Neutrophil (primary cell): ENCODE results near the gene SLC26A2.

Experiments used
- H3K27ac ChIP-seq: fragments of 200-600 bp; sonication (generic); 2 replicates; pipeline ENCODE4 v1.5.1; 2016; ENCODE audit warnings: mild to moderate bottlenecking, moderate library complexity
- H3K27me3 ChIP-seq: fragments of 200-600 bp; sonication (generic); 2 replicates; pipeline ENCODE4 v1.6.0; 2016; ENCODE audit warnings: mild to moderate bottlenecking
- H3K36me3 ChIP-seq: fragments of 200-600 bp; sonication (generic); 2 replicates; pipeline ENCODE4 v1.5.1; 2017
- H3K4me1 ChIP-seq, 2 experiments: fragments of 200-600 bp in 1 of 2; sonication (generic) in 1 of 2; 1 replicate in 1 of 2; 2 replicates in 1 of 2; pipeline versions ENCODE4 v1.5.1 to v1.6.1; 2013 to 2016; ENCODE audit warnings: low read depth in 1 of 2, low read length in 1 of 2, mild to moderate bottlenecking in 1 of 2, moderate library complexity in 1 of 2; ENCODE audit not compliant: control insufficient read depth in 1 of 2, insufficient read depth in 1 of 2
- H3K4me3 ChIP-seq, 2 experiments: fragments of 200-600 bp in 1 of 2; sonication (generic) in 1 of 2; 1 replicate in 1 of 2; 2 replicates in 1 of 2; pipeline ENCODE4 v1.5.1; 2013 to 2016; ENCODE audit warnings: low read depth in 1 of 2, low read length in 1 of 2, mild to moderate bottlenecking in 1 of 2, moderate library complexity in 1 of 2
- H3K9me3 ChIP-seq: fragments of 200-600 bp; sonication (generic); 2 replicates; pipeline ENCODE4 v1.5.1; 2016
- TF ChIP-seq, protein P1 (sequence below): fragments of 200-600 bp; sonication (generic); IDR thresholded peaks from 2 replicates; pipeline ENCODE4 v1.5.1; 2016; ENCODE audit warnings: antibody characterized with exemption

Gene SLC26A2

DNA sequence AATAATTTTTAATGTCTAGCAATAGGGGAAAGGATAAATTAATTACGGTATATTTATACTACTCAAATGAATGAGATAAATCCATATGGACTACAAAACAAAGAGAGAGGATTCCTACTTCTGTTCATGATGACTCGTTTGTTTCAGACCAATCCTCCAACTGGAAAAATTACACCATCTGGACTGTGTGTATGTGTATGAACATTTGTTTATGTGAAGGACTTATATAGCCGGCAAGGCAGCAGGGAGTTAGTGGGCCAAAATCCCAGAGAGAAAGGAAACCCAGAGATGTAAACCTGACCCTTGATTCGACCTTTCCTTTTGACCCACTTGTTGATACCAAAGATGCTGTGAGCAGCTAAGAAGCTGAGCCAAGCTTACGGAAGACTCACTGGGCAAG is 36.1 kb upstream of the SLC26A2 start:
- no peaks in the 10 kb centered on the region for H3K27me3 ChIP-seq
- H3K4me1 ChIP-seq, result no peaks in the 10 kb centered on the region
- H3K4me3 ChIP-seq, result no peak overlapping the region
- no peak overlapping the region for H3K27ac ChIP-seq
- H3K36me3 ChIP-seq, result no peaks in the 10 kb centered on the region
- TF ChIP-seq, protein P1, sequence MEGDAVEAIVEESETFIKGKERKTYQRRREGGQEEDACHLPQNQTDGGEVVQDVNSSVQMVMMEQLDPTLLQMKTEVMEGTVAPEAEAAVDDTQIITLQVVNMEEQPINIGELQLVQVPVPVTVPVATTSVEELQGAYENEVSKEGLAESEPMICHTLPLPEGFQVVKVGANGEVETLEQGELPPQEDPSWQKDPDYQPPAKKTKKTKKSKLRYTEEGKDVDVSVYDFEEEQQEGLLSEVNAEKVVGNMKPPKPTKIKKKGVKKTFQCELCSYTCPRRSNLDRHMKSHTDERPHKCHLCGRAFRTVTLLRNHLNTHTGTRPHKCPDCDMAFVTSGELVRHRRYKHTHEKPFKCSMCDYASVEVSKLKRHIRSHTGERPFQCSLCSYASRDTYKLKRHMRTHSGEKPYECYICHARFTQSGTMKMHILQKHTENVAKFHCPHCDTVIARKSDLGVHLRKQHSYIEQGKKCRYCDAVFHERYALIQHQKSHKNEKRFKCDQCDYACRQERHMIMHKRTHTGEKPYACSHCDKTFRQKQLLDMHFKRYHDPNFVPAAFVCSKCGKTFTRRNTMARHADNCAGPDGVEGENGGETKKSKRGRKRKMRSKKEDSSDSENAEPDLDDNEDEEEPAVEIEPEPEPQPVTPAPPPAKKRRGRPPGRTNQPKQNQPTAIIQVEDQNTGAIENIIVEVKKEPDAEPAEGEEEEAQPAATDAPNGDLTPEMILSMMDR, result no peak
- H3K9me3 ChIP-seq, result no peaks in the 10 kb centered on the region

DNA sequence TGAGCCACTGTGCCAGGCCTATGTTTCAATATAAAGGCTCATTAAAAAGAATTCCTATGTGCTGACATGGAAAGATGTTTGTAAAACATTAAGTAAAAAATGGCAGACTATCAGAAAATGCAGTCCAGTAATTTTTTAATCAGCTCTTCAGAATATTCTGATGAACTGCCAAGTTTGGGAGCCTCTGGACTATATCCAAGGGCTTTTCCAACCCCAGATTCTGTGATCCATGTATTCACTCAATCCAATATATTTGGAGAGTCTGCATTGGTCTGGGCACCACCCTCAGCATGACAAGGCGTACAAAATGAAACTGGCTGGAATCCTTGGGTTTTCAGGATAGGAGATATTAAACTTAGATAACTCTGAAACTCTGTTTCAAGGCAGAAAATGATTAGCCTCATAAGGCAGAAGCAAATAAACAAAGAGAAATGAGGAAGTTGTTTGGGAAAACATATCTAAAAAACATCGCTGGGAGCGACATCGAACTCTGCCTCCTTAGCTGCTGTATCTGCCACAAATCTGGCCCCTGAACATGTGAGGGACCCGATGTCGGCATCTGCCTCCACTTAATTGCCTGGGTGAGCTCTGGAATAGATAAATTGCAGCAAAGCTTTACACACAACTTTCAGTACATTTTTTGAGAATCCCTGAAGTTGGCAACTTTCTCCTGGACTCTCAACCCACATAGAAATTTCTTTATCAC is 30.4 kb upstream of the SLC26A2 start:
- H3K4me3 ChIP-seq, result no peak overlapping the region
- peaks cover 0 to 7% of the 10 kb centered on the region in 2 experiments for H3K4me1 ChIP-seq
- H3K27ac ChIP-seq, result no peak overlapping the region
- TF ChIP-seq, protein P1, result no peak
- no peaks in the 10 kb centered on the region for H3K9me3 ChIP-seq
- H3K36me3 ChIP-seq, result no peaks in the 10 kb centered on the region
- no peaks in the 10 kb centered on the region for H3K27me3 ChIP-seq

DNA sequence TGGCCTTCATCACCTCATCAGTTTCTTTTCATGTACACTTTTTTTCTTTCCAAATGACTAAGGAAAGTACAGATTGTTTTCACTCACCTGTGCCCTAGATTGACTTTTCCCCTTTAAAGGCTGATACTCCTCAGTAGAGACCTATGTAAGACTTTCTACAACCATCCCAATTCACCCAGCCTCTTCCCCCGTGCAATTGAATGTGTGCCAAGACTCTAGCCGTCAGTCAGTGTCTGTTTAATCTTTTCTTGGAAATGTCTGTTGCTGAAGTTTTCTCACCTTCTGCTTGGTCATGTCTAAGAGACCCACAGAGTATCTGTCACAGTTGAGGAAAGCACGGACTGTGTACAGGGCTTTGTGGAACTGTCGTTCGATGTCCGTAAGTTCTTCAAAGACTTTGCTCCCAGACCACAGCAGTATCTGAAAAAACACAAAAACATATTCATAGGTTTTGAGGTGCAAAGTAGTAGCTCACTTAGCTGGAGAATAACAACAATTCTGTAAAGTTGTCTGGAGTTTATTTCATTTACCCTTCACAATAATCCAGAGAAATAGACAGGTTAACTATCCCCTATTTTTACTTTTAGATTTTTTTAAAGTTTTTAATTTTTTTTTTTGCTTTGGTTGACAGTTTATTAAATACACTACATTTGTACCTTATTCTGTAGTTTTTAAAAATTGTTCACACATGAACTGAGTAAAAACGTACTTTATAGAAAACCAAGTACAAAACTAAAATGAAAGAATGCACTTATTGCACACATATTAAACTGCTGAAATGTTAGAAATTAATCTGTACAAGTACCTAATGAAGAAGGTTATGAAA is 29.6 kb upstream of the SLC26A2 start:
- no peak overlapping the region for H3K4me3 ChIP-seq
- no peaks in the 10 kb centered on the region for H3K9me3 ChIP-seq
- H3K4me1 ChIP-seq, result peaks cover 2 to 7% of the 10 kb centered on the region in 2 experiments
- no peaks in the 10 kb centered on the region for H3K36me3 ChIP-seq
- H3K27me3 ChIP-seq, result no peaks in the 10 kb centered on the region
- TF ChIP-seq, protein P1, result no peak
- no peak overlapping the region for H3K27ac ChIP-seq

DNA sequence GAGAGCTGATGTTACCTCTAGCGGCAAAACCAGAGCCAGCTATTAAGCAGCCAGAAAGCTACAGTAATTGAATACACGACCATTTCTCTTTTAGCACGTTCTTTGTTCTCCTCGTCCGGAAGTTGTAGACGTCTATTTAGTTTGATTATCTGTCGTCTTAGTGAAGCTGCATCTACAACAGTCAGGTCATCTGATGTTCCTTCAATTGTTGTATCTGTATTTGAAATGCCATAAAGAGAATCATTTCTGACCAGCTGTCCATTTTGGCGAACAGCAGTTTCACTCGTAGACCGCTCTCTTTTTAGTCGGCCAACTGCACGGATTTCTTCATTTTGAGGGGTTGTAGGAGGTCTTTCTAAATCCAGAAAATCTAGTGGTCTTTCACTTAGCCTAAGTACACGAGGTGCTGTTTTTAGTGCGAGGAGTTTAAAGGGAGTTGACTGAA is 28.5 kb upstream of the SLC26A2 start:
- H3K9me3 ChIP-seq, result no peaks in the 10 kb centered on the region
- TF ChIP-seq, protein P1, result no peak
- peaks cover 10 to 13% of the 10 kb centered on the region in 2 experiments for H3K4me1 ChIP-seq
- H3K4me3 ChIP-seq, result no peak overlapping the region
- H3K27ac ChIP-seq, result no peak overlapping the region
- H3K27me3 ChIP-seq, result no peaks in the 10 kb centered on the region
- no peaks in the 10 kb centered on the region for H3K36me3 ChIP-seq

DNA sequence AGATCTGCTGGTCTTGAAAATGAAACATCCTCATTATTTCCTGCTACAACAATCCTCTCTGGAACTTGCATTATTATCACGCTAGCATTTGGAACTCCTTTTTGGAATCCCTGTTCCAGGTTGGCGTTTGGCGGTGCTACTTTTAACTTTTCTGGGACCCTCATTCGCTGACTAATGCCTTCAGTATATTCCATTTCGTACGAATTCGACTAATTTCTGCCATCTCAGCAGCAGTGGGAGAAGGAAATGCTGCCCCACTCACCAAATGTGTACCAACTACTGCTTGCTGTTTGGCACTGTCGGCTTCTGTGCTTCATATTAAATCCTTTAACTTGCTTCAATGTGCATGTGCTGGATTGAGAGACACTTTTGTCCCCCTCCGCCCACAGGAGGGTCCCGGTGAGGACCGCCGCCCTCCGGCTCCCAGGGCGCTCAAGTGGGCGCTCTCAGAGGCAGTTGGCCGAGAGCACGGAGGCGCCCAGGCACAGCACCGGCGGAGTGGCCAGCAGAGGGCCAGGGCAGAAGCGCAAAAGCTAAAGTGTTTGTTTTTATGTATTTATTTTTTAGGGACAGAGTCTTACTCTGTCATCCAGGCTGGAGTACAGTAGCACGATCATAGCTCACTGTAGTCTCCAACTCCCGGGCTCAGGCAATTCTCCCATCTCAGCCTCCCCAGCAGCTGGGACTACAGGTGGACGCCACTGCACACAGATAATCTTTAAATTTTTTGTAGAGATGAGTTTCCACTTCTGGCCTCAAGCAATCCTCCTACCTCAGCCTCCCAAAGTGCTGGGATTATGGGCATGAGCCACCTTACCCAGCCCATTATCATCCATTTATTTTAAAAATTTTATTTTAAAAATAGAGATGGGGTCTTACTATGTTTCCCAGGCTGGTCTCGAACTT is 27.9 kb upstream of the SLC26A2 start:
- Histone ChIP-seq H3K27me3 (no peaks in the 10 kb centered on the region), H3K9me3 (no peaks in the 10 kb centered on the region), H3K27ac (no peak overlapping the region), H3K4me3 (no peak overlapping the region), H3K4me1 (peaks cover 14 to 20% of the 10 kb centered on the region in 2 experiments), H3K36me3 (no peaks in the 10 kb centered on the region)
- TF ChIP-seq, protein P1, result no peak
